ENCODE results near the gene SEMA5A.

Gene SEMA5A

DNA sequence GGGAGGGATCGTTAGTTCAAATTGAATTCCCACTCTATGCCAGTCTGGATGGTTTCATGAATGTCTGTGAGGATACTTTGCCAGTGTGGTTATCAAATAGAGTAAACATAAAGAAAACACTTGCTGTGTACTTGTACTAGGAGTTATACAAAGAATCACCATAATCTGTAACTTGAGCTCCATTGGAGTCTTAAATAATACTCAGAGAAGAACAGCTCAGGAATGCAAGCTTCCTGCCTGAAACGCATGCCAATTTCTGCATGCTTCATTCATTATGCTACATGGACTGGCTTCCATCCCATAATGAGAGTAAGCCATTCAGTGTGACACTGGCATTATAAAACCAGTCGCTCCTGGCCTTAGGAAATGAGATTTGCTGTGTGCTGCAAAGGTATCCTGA, 351.4 kb downstream of the SEMA5A start:
- DNase-seq, result no peak

GRCh38 chr5:9192266-9192665, 353.6 kb downstream of the SEMA5A start:
- DNase-seq, result no peak

GRCh38 chr5:9189681-9190080, 356.2 kb downstream of the SEMA5A start:
- DNase-seq, result no peak

GRCh38 chr5:9188956-9189355, 356.9 kb downstream of the SEMA5A start:
- no peak for DNase-seq

DNA sequence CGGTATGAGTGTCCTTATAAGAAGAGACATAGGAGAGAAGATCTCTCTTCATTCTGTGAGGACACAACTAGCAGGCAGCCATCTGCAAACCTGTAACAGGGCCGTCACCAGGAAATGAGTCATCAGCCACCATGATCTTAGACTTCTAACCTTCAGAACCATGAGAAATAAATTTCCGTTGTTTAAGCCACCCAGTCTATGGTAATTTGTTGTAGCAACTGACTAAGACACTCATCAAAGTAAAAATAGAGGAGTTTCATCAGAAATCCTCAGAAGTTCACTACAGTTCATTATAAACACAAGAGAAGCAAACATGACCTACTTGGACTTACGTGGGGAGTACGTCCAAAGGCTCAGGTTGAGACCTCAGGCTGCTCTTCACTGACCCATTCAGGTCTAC, 357.7 kb downstream of the SEMA5A start:
- DNase-seq, result peak; percentile 7

DNA sequence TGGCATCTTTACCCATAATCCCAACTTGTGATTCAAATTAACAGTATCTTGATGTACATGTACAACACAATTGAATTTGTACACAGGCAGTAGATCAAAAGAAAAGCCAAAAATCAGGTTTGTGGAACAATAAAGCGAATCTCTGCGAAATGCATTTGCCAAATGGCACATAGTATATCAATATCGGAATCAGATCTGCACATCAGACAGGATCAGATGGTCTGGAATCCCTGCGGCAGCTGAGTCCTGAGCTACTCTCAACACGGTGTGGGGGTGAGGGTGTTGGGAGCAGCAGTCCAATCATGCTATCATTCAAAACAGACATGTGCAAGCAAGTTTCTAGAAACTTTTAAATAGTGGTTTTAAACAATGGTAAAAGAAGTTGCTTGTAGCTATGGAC, 358.3 kb downstream of the SEMA5A start:
- no peak for DNase-seq

DNA sequence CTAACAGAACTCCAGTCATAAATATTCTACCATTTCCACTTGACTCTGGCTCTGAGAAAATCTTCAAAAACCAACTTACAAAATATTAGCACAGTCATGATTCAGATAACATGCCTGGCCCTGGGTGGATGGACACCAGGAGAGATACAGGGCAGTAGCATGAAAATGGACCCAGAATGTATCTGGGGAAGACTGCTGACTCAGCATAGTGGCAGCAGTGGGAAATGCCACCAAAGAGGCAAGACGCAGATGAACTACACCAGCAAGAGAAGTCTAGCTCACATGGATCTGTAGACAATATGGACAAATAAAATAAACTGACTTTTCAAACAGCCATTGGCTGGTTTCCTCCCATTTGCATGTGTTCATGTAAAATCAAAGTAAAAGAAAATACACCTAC, 359.8 kb downstream of the SEMA5A start:
- no peak for DNase-seq

- DNase-seq, result no peak
Measured at GRCh38 chr5:9183992-9184391, 361.9 kb downstream of the SEMA5A start.

GRCh38 chr5:9182899-9183695, 362.8 kb downstream of the SEMA5A start:
- DNase-seq, result no peak

GRCh38 chr5:9176641-9177040, 369.2 kb downstream of the SEMA5A start:
- DNase-seq, result no peak

GRCh38 chr5:9174446-9174845, 371.4 kb downstream of the SEMA5A start:
- no peak for DNase-seq

DNA sequence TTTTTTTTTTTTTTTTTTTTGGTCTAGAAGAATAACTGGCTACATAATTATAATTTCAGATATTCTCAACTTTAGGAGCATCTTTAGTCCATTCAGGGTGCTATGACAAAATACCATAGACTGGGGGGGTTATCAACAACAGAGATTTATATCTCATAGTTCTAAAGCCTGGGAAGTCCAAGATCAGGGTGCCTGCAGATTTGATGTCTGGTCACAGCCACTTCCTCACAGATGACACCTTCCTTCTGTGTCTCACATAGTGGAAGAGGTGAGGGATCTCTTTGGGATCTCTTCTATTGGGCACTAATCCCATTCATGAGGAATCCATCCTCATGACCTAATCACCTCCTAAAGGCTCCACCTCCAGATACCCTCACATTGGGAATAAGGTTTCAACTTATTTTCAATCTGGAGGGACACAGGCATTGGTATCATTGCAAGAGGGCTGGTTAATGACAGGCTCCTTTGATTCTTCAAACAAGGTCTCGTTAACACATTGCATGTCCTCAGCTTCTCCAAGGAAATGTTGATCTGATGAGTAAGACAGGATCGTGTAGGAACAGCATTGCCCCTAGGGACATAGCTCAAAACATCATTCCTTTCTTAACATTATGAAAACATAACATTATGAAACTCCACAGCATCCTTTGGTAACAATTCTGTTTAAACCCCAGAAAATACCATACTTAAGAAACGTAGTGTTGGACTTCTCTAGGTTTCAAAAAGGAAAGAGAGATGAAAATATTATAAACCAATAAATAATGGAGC, 372.4 kb downstream of the SEMA5A start:
- no peak for DNase-seq

DNA sequence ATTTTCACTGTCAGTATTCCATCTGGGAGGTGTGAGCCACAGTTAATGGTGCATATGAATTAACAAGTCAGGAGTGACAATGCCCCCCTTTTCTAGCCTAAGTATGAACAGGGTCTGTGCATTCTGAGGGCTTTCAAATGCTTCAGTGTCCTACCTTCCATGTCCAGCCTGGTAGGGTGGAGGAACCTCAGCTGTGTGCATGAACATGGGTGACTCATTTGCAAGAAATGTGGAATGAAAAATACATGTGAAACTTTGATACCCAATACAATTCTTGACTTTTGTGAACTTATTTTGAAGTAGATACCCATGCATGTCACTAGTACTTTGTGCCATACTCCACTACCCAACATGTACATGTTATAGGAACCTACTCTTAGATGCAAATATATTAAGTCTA, 375.8 kb downstream of the SEMA5A start:
- no peak for DNase-seq

GRCh38 chr5:9169557-9169902, 376.3 kb downstream of the SEMA5A start:
- no peak for DNase-seq

GRCh38 chr5:9168791-9169556, 376.9 kb downstream of the SEMA5A start:
- DNase-seq, result no peak

GRCh38 chr5:9166202-9167112, 379.4 kb downstream of the SEMA5A start:
- DNase-seq, result no peak

DNA sequence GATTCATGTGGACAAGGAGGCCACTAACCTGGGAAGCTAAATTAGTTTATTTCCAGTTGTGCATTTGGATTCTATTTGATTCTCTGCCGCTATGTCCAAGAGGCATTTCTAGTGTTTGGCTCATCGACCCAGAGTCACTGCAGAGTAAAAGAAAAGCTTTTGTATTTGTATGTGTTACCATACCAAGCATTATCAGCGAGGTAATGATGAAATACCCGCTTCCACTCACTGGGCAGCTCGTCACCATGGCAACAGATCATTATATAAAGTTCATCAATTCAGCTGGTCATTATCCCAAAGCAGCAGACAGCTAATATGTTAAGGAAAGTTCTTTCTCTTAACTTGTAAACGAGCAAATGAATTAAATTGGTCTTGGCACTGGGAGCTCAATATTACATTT, 380.3 kb downstream of the SEMA5A start:
- no peak for DNase-seq

DNA sequence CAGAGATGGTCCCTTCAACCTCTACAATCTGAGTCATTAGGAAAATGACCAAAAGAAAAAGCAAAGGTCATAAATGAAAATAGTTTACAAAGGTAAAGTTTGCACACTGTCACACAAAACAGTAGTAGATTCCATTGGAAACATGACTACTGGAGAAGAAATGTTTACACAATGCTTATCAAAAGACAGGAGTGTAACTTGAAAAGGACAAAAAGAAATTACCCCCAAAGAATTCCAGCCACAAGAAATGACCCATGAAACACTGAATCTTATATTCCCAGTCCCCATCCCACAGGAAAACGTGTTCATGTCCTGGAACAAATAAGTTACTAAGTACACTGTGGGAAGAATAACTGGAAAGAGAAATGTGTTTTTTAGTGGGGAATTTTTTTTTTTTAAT, 385.1 kb downstream of the SEMA5A start:
- no peak for DNase-seq

- no peak for DNase-seq
Measured at GRCh38 chr5:9157811-9158210, 388.1 kb downstream of the SEMA5A start.

DNA sequence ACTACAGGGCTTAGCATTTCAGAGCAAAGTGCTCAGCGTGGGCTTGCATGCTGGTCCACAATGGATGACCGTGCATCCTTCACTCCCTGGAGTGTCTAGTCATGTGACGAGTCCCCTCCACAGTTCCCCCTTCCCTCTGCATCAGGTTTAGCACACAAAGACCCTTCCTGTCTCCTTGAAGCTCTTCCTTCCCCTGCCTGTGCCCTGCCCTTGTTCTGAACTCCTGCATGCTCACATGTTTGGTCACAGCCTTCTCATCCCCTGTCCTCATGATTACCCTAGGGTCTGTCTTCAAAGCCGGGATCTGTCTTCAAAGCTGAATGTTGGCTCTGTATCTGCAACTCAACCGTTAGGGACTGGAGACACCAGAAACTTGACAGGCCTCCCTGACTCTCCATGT, 388.9 kb downstream of the SEMA5A start:
- no peak for DNase-seq

DNA sequence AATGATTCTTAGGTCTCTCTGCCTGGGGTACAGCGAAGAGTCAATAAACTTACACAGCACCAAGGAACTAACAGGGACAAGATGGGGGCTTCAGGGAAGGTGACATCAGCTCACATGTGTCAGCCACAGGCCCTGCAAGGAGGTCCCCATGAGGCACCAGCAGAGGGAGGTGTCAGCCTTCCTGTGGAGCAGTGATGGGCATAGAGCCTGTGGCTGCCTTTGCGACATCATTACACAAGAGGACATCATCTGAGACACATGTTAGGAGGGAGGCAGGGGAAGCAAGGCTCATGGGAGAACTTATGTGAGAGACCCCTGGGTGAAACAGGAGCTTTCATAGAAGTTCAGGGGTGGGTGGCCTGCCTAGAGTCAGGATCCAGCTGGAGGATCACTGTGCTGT, 389.6 kb downstream of the SEMA5A start:
- DNase-seq, result no peak

GRCh38 chr5:9151684-9152427, 394.0 kb downstream of the SEMA5A start:
- no peak for DNase-seq
